ENCODE results near the gene PTPRA. TPM values are rescaled to one million over a fixed set of nuclear protein-coding genes. Genes with fewer than 3 reads are reported as not detected.

PTPRA gene
- total and polyA plus RNA-seq, 2 of the 8 experiments (the other 6 are each of a cell fraction or from before 2014, with no cell fraction given): 47.7 to 51.3 TPM

GRCh38 chr20:2909953-2910352 is 36.7 kb downstream of the PTPRA start (continued):
- no peak for TF ChIP-seq CHD7 (IDR thresholded peaks at IDR 0.05; ENCODE audit: insufficient replicate concordance, low read length)
- TF ChIP-seq YY1 (IDR thresholded peaks at IDR 0.05; ENCODE audit: low read depth, low read length): no peak
